ENCODE data around the gene KCNIP1. TPM values are rescaled to one million over a fixed set of nuclear protein-coding genes. Genes with fewer than 3 reads are reported as not detected.

KCNIP1 gene
- polyA plus RNA-seq, 1 donor (not counting 4 experiments of a cell fraction or from before 2014, with no cell fraction given) = not detected

GRCh38 chr5:170704417-170705192, 200.8 kb downstream of the KCNIP1 start:
- no peak overlapping the region for H3K4me2 ChIP-seq (ENCODE audit: control insufficient read depth, extremely low read depth, insufficient read depth, low read depth, low read length)
- dilution Hi-C loops (cut with MboI; ENCODE audit: extremely low pct_ligation_motif_present, low sequenced_read_pairs) = no loop called here
- no peak overlapping the region for H3K9ac ChIP-seq (ENCODE audit: control insufficient read depth, extremely low read depth, insufficient read depth, low read length)
- FAIRE-seq = no peak
- no peaks in the 10 kb centered on the region for H3K4me1 ChIP-seq (ENCODE audit: control insufficient read depth, extremely low read depth, insufficient read depth, low read length)
- no peaks in the 10 kb centered on the region for H3K79me2 ChIP-seq (ENCODE audit: control insufficient read depth, insufficient read depth, low read length)
- TF ChIP-seq CTCF (optimal IDR thresholded peaks at IDR 0.05 in 1 of 3, IDR thresholded peaks at IDR 0.05 in 1 of 3, conservative IDR thresholded peaks at IDR 0.05 in 1 of 3; ENCODE audit: extremely low read depth in 1 of 3, insufficient read depth in 2 of 3, low read length in 3 of 3) (no peak), EZH2 (IDR thresholded peaks at IDR 0.05; ENCODE audit: low read length) (no peak)
- H3K9me3 ChIP-seq (ENCODE audit: control insufficient read depth, low read depth, low read length) = no peaks in the 10 kb centered on the region
- no peak overlapping the region for H3K4me3 ChIP-seq (ENCODE audit: control insufficient read depth in 2 of 3, extremely low read depth in 1 of 3, insufficient read depth in 2 of 3, low read depth in 1 of 3, low read length in 3 of 3)
- no peaks in the 10 kb centered on the region for H3K36me3 ChIP-seq (ENCODE audit: control insufficient read depth in 2 of 2, extremely low read depth in 1 of 2, insufficient read depth in 2 of 2, low read length in 2 of 2)
- H3K27me3 ChIP-seq (ENCODE audit: control insufficient read depth, extremely low read depth, insufficient read depth, low read length) = no peaks in the 10 kb centered on the region
- no peak overlapping the region for H3K27ac ChIP-seq (ENCODE audit: control insufficient read depth, insufficient read depth, low read length)
- no peak for DNase-seq (ENCODE audit: low read depth, low spot score)
- no peak overlapping the region for H2AFZ ChIP-seq (ENCODE audit: control insufficient read depth, low read length)
- no peaks in the 10 kb centered on the region for H4K20me1 ChIP-seq (ENCODE audit: control insufficient read depth, extremely low read depth, insufficient read depth, low read length)
- H3K9me1 ChIP-seq (ENCODE audit: control insufficient read depth, extremely low read depth, insufficient read depth, low read length) = no peaks in the 10 kb centered on the region

- H3K9ac ChIP-seq (ENCODE audit: control insufficient read depth, extremely low read depth, insufficient read depth, low read length) = no peak overlapping the region
- no peaks in the 10 kb centered on the region for H3K27me3 ChIP-seq (ENCODE audit: control insufficient read depth, extremely low read depth, insufficient read depth, low read length)
- DNase-seq (ENCODE audit: low read depth, low spot score) = no peak
- no peaks in the 10 kb centered on the region for H3K36me3 ChIP-seq (ENCODE audit: control insufficient read depth in 2 of 2, extremely low read depth in 1 of 2, insufficient read depth in 2 of 2, low read length in 2 of 2)
- no peaks in the 10 kb centered on the region for H3K4me1 ChIP-seq (ENCODE audit: control insufficient read depth, extremely low read depth, insufficient read depth, low read length)
- dilution Hi-C loops (cut with MboI; ENCODE audit: extremely low pct_ligation_motif_present, low sequenced_read_pairs) = no loop called here
- no peaks in the 10 kb centered on the region for H3K9me3 ChIP-seq (ENCODE audit: control insufficient read depth, low read depth, low read length)
- H3K4me2 ChIP-seq (ENCODE audit: control insufficient read depth, extremely low read depth, insufficient read depth, low read depth, low read length) = no peak overlapping the region
- no peak for TF ChIP-seq EZH2 (IDR thresholded peaks at IDR 0.05; ENCODE audit: low read length)
- TF ChIP-seq CTCF (optimal IDR thresholded peaks at IDR 0.05 in 1 of 3, IDR thresholded peaks at IDR 0.05 in 1 of 3, conservative IDR thresholded peaks at IDR 0.05 in 1 of 3; ENCODE audit: extremely low read depth in 1 of 3, insufficient read depth in 2 of 3, low read length in 3 of 3) = no peak
- H3K27ac ChIP-seq (ENCODE audit: control insufficient read depth, insufficient read depth, low read length) = no peak overlapping the region
- no peaks in the 10 kb centered on the region for H4K20me1 ChIP-seq (ENCODE audit: control insufficient read depth, extremely low read depth, insufficient read depth, low read length)
- no peak for FAIRE-seq
- no peak overlapping the region for H2AFZ ChIP-seq (ENCODE audit: control insufficient read depth, low read length)
- H3K9me1 ChIP-seq (ENCODE audit: control insufficient read depth, extremely low read depth, insufficient read depth, low read length) = no peaks in the 10 kb centered on the region
- H3K79me2 ChIP-seq (ENCODE audit: control insufficient read depth, insufficient read depth, low read length) = no peaks in the 10 kb centered on the region
- H3K4me3 ChIP-seq (ENCODE audit: control insufficient read depth in 2 of 3, extremely low read depth in 1 of 3, insufficient read depth in 2 of 3, low read depth in 1 of 3, low read length in 3 of 3) = no peak overlapping the region
Measured at GRCh38 chr5:170709640-170710039, 205.8 kb downstream of the KCNIP1 start.

Data from keratinocyte (primary cell).